ENCODE results near the gene BRSK2. TPM values are rescaled to one million over a fixed set of nuclear protein-coding genes. Genes with fewer than 3 reads are reported as not detected.
"Not testable (repeated sequence)": the region's sequence is repeated elsewhere in the genome, so short reads cannot be mapped to it uniquely, and the experiment has no call there.

The BRSK2 gene
- total RNA-seq, 1 donor from 2014 or later = 9.3 TPM

DNA sequence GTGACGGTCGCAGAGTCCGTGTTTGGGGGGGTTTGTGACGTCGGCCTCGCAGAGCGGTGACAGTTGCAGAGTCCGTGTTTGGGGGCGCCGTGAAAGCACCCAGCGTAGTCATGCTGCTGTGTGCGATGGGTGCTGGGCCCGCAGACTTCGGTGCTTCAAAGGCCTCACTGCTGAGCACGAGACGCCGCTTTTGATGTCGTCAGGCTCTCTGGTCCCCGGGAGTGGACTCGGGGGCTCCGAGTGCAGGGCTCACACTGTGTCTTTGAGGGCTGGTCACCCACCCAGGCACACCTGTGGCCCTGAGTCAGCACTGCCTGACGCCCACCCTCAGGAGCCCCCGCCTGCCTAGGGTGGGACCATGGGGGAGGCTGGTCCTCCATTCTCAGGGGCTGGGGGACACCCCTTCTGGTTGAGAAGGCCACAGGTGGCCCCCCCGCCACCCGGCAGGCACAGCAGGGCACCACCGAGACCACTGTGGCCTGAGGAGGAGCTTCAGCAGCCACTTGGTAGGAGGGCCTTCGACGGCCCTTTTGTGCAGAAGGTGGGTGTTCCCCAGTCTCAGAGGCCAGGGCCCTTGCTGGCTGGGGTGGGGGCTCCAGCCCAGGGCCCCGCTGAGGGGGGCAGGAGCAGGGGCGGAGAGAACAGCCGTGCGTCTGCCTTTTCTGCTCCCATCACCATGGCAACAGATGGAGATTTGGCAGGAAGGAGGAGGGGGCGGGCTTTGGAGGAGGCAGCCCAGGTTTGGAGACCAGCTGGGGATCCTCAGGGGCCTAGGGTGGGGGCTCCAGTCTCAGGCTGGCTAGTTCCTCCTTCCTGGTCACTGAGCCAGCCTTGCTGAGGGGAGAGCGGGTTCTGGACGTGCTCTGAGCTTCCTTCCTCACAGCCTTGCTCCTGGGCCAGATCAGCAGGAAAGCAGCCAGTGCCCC, 20.9 kb downstream of the BRSK2 start:
- Histone ChIP-seq H3K36me3 (no peaks in the 10 kb centered on the region), H3K4me3 (no peak overlapping the region), H3K27me3 (no peaks in the 10 kb centered on the region), H3K27ac (no peak overlapping the region), H3K4me1 (no peaks in the 10 kb centered on the region), H3K9me3 (no peaks in the 10 kb centered on the region)
- intact Hi-C loops (cut with DNase I) = no loop called here
- no peak for DNase-seq (ENCODE audit: low spot score in 2 of 2)
- TF ChIP-seq, protein P1, sequence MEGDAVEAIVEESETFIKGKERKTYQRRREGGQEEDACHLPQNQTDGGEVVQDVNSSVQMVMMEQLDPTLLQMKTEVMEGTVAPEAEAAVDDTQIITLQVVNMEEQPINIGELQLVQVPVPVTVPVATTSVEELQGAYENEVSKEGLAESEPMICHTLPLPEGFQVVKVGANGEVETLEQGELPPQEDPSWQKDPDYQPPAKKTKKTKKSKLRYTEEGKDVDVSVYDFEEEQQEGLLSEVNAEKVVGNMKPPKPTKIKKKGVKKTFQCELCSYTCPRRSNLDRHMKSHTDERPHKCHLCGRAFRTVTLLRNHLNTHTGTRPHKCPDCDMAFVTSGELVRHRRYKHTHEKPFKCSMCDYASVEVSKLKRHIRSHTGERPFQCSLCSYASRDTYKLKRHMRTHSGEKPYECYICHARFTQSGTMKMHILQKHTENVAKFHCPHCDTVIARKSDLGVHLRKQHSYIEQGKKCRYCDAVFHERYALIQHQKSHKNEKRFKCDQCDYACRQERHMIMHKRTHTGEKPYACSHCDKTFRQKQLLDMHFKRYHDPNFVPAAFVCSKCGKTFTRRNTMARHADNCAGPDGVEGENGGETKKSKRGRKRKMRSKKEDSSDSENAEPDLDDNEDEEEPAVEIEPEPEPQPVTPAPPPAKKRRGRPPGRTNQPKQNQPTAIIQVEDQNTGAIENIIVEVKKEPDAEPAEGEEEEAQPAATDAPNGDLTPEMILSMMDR (IDR thresholded peaks at IDR 0.05) = no peak

DNA sequence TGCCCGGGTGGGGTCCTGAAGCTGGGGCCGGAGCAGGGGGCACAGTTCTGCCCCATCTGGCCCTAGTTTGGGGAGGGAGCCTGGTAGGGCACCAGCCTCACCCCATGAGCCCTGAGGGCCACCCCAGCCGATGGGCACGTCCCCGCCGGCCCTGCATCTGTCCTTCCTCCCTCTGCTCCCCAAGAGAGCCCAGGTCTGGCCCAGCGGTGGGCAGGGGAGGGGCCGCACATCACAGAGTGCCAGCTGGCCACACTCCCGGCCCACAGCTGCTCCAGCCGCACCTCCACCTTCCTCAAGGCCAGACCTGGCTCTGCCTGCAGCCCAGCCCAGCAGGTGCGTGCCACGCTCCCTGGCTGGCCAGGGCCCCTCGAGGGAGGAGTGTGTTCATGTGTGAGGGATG, 21.6 kb downstream of the BRSK2 start:
- Histone ChIP-seq H3K4me1 (no peaks in the 10 kb centered on the region), H3K9me3 (peaks cover 3% of the 10 kb centered on the region in 2 donors), H3K27ac (no peak overlapping the region), H3K27me3 (no peaks in the 10 kb centered on the region), H3K4me3 (no peak overlapping the region), H3K36me3 (no peaks in the 10 kb centered on the region)
- DNase-seq (ENCODE audit: low spot score in 2 of 2) = no peak
- intact Hi-C loops (cut with DNase I) = no loop called here
- TF ChIP-seq, protein P1 (IDR thresholded peaks at IDR 0.05) = no peak

DNA sequence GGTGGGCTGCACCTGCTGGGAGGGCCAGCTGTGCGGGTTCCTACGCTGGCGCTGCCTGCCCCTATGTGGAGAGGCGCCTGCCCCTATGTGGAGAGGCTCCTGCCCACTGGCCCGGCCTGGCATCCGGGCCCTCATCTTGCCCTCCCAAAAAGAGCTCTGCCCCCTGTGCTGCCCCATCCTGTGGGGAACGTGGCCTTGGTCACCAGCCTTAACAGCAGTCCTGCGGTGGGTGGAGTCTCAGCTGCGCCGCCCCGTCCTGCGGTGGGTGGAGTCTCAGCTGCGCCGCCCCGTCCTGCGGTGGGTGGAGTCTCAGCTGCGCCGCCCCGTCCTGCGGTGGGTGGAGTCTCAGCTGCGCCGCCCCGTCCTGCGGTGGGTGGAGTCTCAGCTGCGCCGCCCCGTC, 22.0 kb downstream of the BRSK2 start:
- H3K36me3 ChIP-seq; H3K4me1 ChIP-seq; H3K27ac ChIP-seq; intact Hi-C loops (cut with DNase I); H3K9me3 ChIP-seq; H3K4me3 ChIP-seq; H3K27me3 ChIP-seq; DNase-seq (ENCODE audit: low spot score in 2 of 2): not testable (repeated sequence)

DNA sequence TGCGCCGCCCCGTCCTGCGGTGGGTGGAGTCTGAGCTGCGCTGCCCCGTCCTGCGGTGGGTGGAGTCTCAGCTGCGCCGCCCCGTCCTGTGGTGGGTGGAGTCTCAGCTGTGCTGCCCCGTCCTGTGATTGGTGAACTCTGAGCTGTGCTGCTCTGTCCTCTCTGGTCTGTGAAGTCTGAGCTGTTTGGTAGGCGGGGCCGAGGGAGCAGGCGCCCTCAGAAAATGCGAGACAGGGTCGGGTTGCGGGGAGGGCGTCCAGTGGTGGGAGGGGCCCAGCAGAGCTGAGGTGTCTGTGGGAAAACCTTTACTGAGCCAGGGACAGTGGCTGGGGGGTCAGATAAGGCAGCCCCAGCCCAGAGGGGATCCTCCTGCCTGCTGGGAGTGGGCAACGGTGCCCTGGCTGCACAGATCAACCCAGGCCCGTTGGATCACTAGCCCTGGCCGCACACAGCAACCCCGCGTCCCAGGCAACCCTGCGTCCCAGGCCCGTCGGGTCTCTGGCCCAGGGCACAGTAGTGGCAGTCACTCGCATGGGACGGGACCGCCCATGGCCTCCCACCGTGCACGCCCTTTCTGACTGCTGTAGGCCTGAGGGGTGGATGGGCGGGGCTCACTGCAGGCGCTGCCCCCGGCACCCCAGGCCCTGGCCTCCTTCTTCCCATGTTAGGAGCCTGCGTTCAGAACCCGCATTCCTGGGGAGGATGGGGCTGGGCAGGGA, 22.8 kb downstream of the BRSK2 start:
- TF ChIP-seq, protein P1 (IDR thresholded peaks at IDR 0.05) = no peak

DNA sequence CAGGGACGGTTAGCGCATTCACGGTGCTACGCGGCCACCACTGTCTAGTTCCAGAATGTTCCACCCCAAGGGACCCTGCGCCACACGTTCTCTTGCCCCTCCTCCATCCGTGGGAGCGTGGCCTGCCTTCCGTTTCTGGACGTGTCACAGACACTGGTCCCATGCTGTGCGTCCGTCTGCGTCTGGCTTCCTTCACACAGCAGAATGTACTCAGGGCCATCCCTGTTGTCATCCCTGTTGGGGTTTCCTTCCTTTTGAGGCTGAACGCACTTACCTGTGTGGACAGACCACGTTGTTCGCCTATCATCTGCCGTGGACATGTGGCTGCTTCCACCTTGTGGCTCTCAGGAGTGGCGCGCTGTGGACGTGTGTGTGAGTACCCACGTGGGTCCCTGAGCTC, 24.9 kb downstream of the BRSK2 start:
- H3K27me3 ChIP-seq = no peaks in the 10 kb centered on the region
- H3K36me3 ChIP-seq = no peaks in the 10 kb centered on the region
- no peaks in the 10 kb centered on the region for H3K4me1 ChIP-seq
- H3K27ac ChIP-seq = no peak overlapping the region
- H3K4me3 ChIP-seq = no peak overlapping the region
- peaks cover 34 to 36% of the 10 kb centered on the region in 2 donors for H3K9me3 ChIP-seq
- no peak for DNase-seq (ENCODE audit: low spot score in 2 of 2)
- intact Hi-C loops (cut with DNase I) = no loop called here
- TF ChIP-seq, protein P1 (IDR thresholded peaks at IDR 0.05) = no peak

More for the DNA sequence above, 22.8 kb downstream of the BRSK2 start:
- H3K9me3 ChIP-seq = peaks cover 15% of the 10 kb centered on the region in 2 donors
- H3K4me1 ChIP-seq = no peaks in the 10 kb centered on the region
- no peak for DNase-seq (ENCODE audit: low spot score in 2 of 2)
- intact Hi-C loops (cut with DNase I) = no loop called here
- H3K27ac ChIP-seq = no peak overlapping the region
- no peaks in the 10 kb centered on the region for H3K36me3 ChIP-seq
- H3K4me3 ChIP-seq = no peak overlapping the region
- no peaks in the 10 kb centered on the region for H3K27me3 ChIP-seq

DNA sequence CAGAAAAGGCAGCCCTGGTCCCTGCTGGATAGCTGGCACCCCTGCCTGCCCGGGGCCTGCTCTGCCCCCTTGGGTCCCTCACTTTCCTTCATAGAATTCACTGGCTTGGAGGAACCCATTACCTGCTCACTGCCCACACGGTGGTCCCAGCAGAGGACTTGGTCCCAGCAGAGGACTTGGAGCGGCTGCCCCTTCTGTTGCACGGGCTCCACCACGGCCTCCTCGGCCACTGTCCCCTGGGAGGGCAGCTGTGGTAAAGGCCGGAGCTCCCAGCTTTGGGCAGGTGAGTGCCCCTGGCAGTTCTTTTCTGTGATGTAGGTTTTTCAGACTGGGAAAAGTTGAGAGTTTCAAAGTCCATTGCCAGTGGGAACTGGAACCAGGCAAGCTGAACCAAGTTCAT, 25.9 kb downstream of the BRSK2 start:
- no peak for DNase-seq (ENCODE audit: low spot score in 2 of 2)
- Histone ChIP-seq H3K36me3 (no peaks in the 10 kb centered on the region), H3K27ac (no peak overlapping the region), H3K4me1 (no peaks in the 10 kb centered on the region), H3K27me3 (no peaks in the 10 kb centered on the region), H3K4me3 (no peak overlapping the region), H3K9me3 (peaks cover 40 to 43% of the 10 kb centered on the region in 2 donors)
- TF ChIP-seq, protein P1 (IDR thresholded peaks at IDR 0.05) = no peak
- intact Hi-C loops (cut with DNase I) = no loop called here

DNA sequence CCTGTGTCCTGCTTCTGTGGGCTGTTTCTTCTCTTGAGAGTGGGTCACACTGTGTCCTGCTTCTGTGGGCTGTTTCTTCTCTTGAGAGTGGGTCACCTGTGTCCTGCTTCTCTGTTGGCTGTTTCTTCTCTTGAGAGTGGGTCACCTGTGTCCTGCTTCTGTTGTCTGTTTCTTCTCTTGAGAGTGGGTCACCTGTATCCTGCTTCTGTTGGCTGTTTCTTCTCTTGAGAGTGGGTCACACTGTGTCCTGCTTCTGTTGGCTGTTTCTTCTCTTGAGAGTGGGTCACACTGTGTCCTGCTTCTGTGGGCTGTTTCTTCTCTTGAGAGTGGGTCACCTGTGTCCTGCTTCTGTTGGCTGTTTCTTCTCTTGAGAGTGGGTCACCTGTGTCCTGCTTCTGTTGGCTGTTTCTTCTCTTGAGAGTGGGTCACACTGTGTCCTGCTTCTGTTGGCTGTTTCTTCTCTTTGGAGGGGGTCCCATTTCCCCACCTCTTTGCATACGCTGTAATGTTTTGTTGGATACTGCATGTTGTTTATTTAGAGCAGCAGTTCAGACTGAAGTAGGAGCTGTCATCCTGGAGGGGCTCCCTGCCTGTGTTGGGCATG, 28.6 kb downstream of the BRSK2 start:
- H3K9me3 ChIP-seq = peaks cover 40 to 43% of the 10 kb centered on the region in 2 donors
- H3K27me3 ChIP-seq; H3K36me3 ChIP-seq; H3K4me3 ChIP-seq; DNase-seq (ENCODE audit: low spot score in 2 of 2); H3K27ac ChIP-seq; H3K4me1 ChIP-seq; intact Hi-C loops (cut with DNase I): not testable (repeated sequence)

All from ascending aorta (tissue), 2 donors.